Neural progenitor cell (in vitro differentiated cells): ENCODE results near the gene ZNF414. TPM values are rescaled to one million over a fixed set of nuclear protein-coding genes. Genes with fewer than 3 reads are reported as not detected.
"Not testable (repeated sequence)": the region's sequence is repeated elsewhere in the genome, so short reads cannot be mapped to it uniquely, and the experiment has no call there.

Experiments used
- DNase-seq: peaks from one replicate; pipeline ENCODE4 v3.0.0-alpha.2; 2016; ENCODE audit warnings: low spot score
- H2AFZ ChIP-seq: fragments of 200-600 bp; sonication (generic); replicated peaks from 2 replicates; pipeline ENCODE4 v1.6.1; 2016; ENCODE audit warnings: antibody characterized with exemption
- H3F3A ChIP-seq: fragments of 200-600 bp; sonication (generic); 2 replicates; pipeline ENCODE4 v1.6.1; 2016; ENCODE audit warnings: antibody characterized with exemption, low read depth
- H3K27ac ChIP-seq: fragments of 200-600 bp; sonication (generic); 2 replicates; pipeline ENCODE4 v1.5.1; 2016; ENCODE audit warnings: mild to moderate bottlenecking
- H3K27me3 ChIP-seq: fragments of 200-600 bp; sonication (generic); 2 replicates; pipeline ENCODE4 v1.6.1; 2016; ENCODE audit warnings: mild to moderate bottlenecking, moderate library complexity
- H3K36me3 ChIP-seq: fragments of 200-600 bp; sonication (generic); 2 replicates; pipeline ENCODE4 v1.5.1; 2016
- H3K4me1 ChIP-seq: fragments of 200-600 bp; sonication (generic); 2 replicates; pipeline ENCODE4 v1.6.1; 2016; ENCODE audit warnings: mixed run types
- H3K4me2 ChIP-seq: fragments of 200-600 bp; sonication (generic); 2 replicates; pipeline ENCODE4 v1.6.1; 2016
- H3K4me3 ChIP-seq: fragments of 200-600 bp; sonication (generic); 2 replicates; pipeline ENCODE4 v1.5.1; 2016
- H3K79me2 ChIP-seq: fragments of 200-600 bp; sonication (generic); 2 replicates; pipeline ENCODE4 v1.6.1; 2016; ENCODE audit warnings: low read depth
- H3K9ac ChIP-seq: fragments of 200-600 bp; sonication (generic); 2 replicates; pipeline ENCODE4 v1.6.1; 2016
- H3K9me3 ChIP-seq: fragments of 200-600 bp; sonication (generic); 2 replicates; pipeline ENCODE4 v1.5.1; 2016; ENCODE audit warnings: low read depth
- H4K20me1 ChIP-seq: fragments of 200-600 bp; sonication (generic); 2 replicates; pipeline ENCODE4 v1.6.1; 2016; ENCODE audit warnings: low read depth
- H3K27ac Mint-ChIP-seq: 3 replicates; pipeline ENCODE4 v1.8.0; 2021; ENCODE audit warnings: mixed read lengths
- H3K27me3 Mint-ChIP-seq: 2 replicates; pipeline ENCODE4 v1.8.0; 2022; ENCODE audit warnings: low read depth, mild to moderate bottlenecking, inconsistent platforms, moderate library complexity, mixed read lengths; ENCODE audit not compliant: insufficient read depth
- H3K36me3 Mint-ChIP-seq: 3 replicates; pipeline ENCODE4 v1.8.0; 2021; ENCODE audit warnings: mixed read lengths
- H3K4me1 Mint-ChIP-seq: 3 replicates; pipeline ENCODE4 v1.8.0; 2021; ENCODE audit warnings: mixed read lengths
- H3K4me3 Mint-ChIP-seq: 3 replicates; pipeline ENCODE4 v1.8.0; 2021; ENCODE audit warnings: mild to moderate bottlenecking, moderate library complexity, mixed read lengths
- H3K9me3 Mint-ChIP-seq: 3 replicates; pipeline ENCODE4 v1.8.0; 2020; ENCODE audit warnings: mixed read lengths
- CTCF ChIP-seq: fragments of 200-600 bp; sonication (generic); IDR thresholded peaks from 2 replicates; pipeline ENCODE4 v1.5.1; 2017; ENCODE audit warnings: antibody characterized with exemption, mild to moderate bottlenecking
- EZH2 ChIP-seq: fragments of 200-600 bp; sonication (generic); IDR thresholded peaks from 2 replicates; pipeline ENCODE4 v1.6.1; 2017; ENCODE audit warnings: antibody characterized with exemption, mild to moderate bottlenecking, moderate library complexity
- EZH2phosphoT487 ChIP-seq: fragments of 200-600 bp; sonication (generic); IDR thresholded peaks from 2 replicates; pipeline ENCODE4 v1.6.1; 2017; ENCODE audit warnings: antibody characterized with exemption
- total RNA-seq: library from RNA; depleted of rRNA; stranded (reverse); fragments of >200 nt; gene quantifications from 2 replicates; pipeline ENCODE4 v1.2.3, GENCODE V29; 2015; ENCODE audit warnings: low replicate concordance

Gene ZNF414
- total RNA-seq, 1 donor from 2014 or later, result 1.8 TPM

GRCh38 chr19:8515317-8515716, 1.4 kb upstream of the ZNF414 start:
- peaks cover 13% of the 10 kb centered on the region for H3K27me3 Mint-ChIP-seq
- no peak for TF ChIP-seq CTCF
- no peak for TF ChIP-seq EZH2phosphoT487
- no peak for TF ChIP-seq EZH2
- no peaks in the 10 kb centered on the region for H3K9me3 ChIP-seq
- no peak overlapping the region for H3K4me2 ChIP-seq
- H4K20me1 ChIP-seq, result no peaks in the 10 kb centered on the region
- H3K9ac ChIP-seq, result no peak overlapping the region
- no peaks in the 10 kb centered on the region for H3K36me3 ChIP-seq
- H3K4me1 ChIP-seq, result peaks cover 8% of the 10 kb centered on the region
- H3K27ac ChIP-seq, result no peak overlapping the region
- H3K79me2 ChIP-seq, result peaks cover 4% of the 10 kb centered on the region
- peak overlapping the region; percentile 95 for H3K4me3 Mint-ChIP-seq
- no peaks in the 10 kb centered on the region for H3K9me3 Mint-ChIP-seq
- DNase-seq, result no peak
- H3K4me1 Mint-ChIP-seq, result peaks cover 15% of the 10 kb centered on the region
- H3K27ac Mint-ChIP-seq, result peak overlapping the region; percentile 14
- no peak overlapping the region for H3K4me3 ChIP-seq
- H3K36me3 Mint-ChIP-seq, result no peaks in the 10 kb centered on the region
- H3K27me3 ChIP-seq, result no peaks in the 10 kb centered on the region
- peaks cover 22% of the 10 kb centered on the region for H3F3A ChIP-seq
- no peak overlapping the region for H2AFZ ChIP-seq

DNA sequence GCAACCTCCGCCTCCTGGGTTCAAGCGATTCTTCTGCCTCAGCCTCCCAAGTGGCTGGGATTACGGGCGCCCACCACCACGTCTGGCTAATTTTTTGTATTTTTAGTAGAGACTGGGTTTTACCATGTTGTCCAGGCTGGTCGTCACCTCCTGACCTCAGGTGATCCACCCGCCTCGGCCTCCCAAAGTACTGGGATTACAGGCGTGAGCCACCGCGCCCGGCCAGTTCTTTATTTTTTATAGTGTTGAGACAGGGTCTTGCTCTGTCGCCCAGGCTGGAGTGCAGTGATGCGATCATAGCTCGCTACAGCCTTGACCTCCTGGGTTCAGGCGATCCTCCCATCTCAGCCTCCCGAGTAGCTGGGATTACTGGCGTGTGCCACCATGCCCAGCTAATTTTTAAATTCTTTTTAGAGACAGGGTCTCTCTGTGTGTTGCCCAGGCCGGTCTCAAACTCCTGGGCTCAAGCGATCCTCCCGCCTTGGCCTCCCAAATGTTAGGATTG, 590 bp upstream of the ZNF414 start:
- not testable (repeated sequence) for H3K9me3 ChIP-seq, DNase-seq, H3K79me2 ChIP-seq, H3K36me3 ChIP-seq, H3K36me3 Mint-ChIP-seq, H4K20me1 ChIP-seq, H2AFZ ChIP-seq, H3K27ac ChIP-seq, H3K27me3 ChIP-seq, H3K4me1 ChIP-seq, H3K9ac ChIP-seq, H3K9me3 Mint-ChIP-seq
- Histone ChIP-seq H3K4me2 (peak overlapping the region; percentile 79), H3F3A (peaks cover 22% of the 10 kb centered on the region), H3K4me3 (peak overlapping the region; percentile 93)
- peak overlapping the region; percentile 85 for H3K27ac Mint-ChIP-seq
- peaks cover 13% of the 10 kb centered on the region for H3K27me3 Mint-ChIP-seq
- peaks cover 15% of the 10 kb centered on the region for H3K4me1 Mint-ChIP-seq
- H3K4me3 Mint-ChIP-seq, result peak overlapping the region; percentile 95

GRCh38 chr19:8513036-8513686, 806 bp downstream of the ZNF414 start:
- Histone ChIP-seq H2AFZ (peak overlapping the region; percentile 98), H3K27ac (peak overlapping the region; percentile 54), H3K27me3 (no peaks in the 10 kb centered on the region), H3K79me2 (peaks cover 4% of the 10 kb centered on the region), H3K4me3 (peak overlapping the region; percentile 93), H4K20me1 (no peaks in the 10 kb centered on the region), H3F3A (peaks cover 22% of the 10 kb centered on the region), H3K9ac (peak overlapping the region; percentile 25), H3K9me3 (no peaks in the 10 kb centered on the region), H3K36me3 (no peaks in the 10 kb centered on the region), H3K4me2 (peak overlapping the region; percentile 79), H3K4me1 (peaks cover 8% of the 10 kb centered on the region)
- no peak for DNase-seq
- peaks cover 10% of the 10 kb centered on the region for H3K27me3 Mint-ChIP-seq
- H3K9me3 Mint-ChIP-seq, result no peaks in the 10 kb centered on the region
- peak overlapping the region; percentile 98 for H3K27ac Mint-ChIP-seq
- H3K4me1 Mint-ChIP-seq, result peaks cover 15% of the 10 kb centered on the region
- no peaks in the 10 kb centered on the region for H3K36me3 Mint-ChIP-seq
- no peak for TF ChIP-seq EZH2phosphoT487
- TF ChIP-seq EZH2, result no peak
- TF ChIP-seq CTCF, result no peak
- H3K4me3 Mint-ChIP-seq, result peak overlapping the region; percentile 95
